GM23338 (cell line): ENCODE results near the gene CARNS1. TPM values are rescaled to one million over a fixed set of nuclear protein-coding genes. Genes with fewer than 3 reads are reported as not detected.

Experiments
- ATAC-seq: fragments of 200-7000 bp; cut with Tn5 transposase; 3 replicates; pipeline ENCODE4 v1.9.1; 2020
- DNase-seq: peaks from one replicate; pipeline ENCODE4 v3.0.0-alpha.2; 2015; ENCODE audit warnings: low spot score
- H2AFZ ChIP-seq: fragments of 200-600 bp; sonication (generic); 2 replicates; pipeline ENCODE4 v1.8.0; 2016; ENCODE audit warnings: antibody characterized with exemption, mild to moderate bottlenecking, moderate library complexity
- H3F3A ChIP-seq: fragments of 200-600 bp; sonication (generic); replicated peaks from 2 replicates; pipeline ENCODE4 v1.8.0; 2017; ENCODE audit warnings: antibody characterized with exemption, mixed run types, low read depth
- H3K27ac ChIP-seq: fragments of 200-600 bp; sonication (generic); 2 replicates; pipeline ENCODE4 v1.6.1; 2016; ENCODE audit warnings: low read depth
- H3K27me3 ChIP-seq: fragments of 200-600 bp; sonication (generic); 2 replicates; pipeline ENCODE4 v1.8.0; 2016; ENCODE audit warnings: mild to moderate bottlenecking, mixed run types, moderate library complexity; ENCODE audit not compliant: insufficient read depth
- H3K36me3 ChIP-seq: fragments of 200-600 bp; sonication (generic); 2 replicates; pipeline ENCODE4 v1.8.0; 2016; ENCODE audit warnings: mild to moderate bottlenecking; ENCODE audit not compliant: insufficient read depth
- H3K4me1 ChIP-seq: fragments of 200-600 bp; sonication (generic); 2 replicates; pipeline ENCODE4 v1.8.0; 2016; ENCODE audit warnings: mild to moderate bottlenecking, moderate library complexity; ENCODE audit not compliant: insufficient read depth
- H3K4me2 ChIP-seq: fragments of 200-600 bp; sonication (generic); 2 replicates; pipeline ENCODE4 v1.7.1; 2017; ENCODE audit warnings: mixed run types
- H3K4me3 ChIP-seq: fragments of 200-600 bp; sonication (generic); 2 replicates; pipeline ENCODE4 v1.6.1; 2016; ENCODE audit warnings: mixed run types
- H3K79me2 ChIP-seq: fragments of 200-600 bp; sonication (generic); replicated peaks from 2 replicates; pipeline ENCODE4 v1.8.0; 2017; ENCODE audit warnings: mild to moderate bottlenecking; ENCODE audit not compliant: insufficient read depth
- H3K9me2 ChIP-seq: fragments of 200-600 bp; sonication (generic); 2 replicates; pipeline ENCODE4 v1.8.0; 2017; ENCODE audit not compliant: insufficient read depth
- H4K20me1 ChIP-seq: fragments of 200-600 bp; sonication (generic); replicated peaks from 2 replicates; pipeline ENCODE4 v1.8.0; 2017; ENCODE audit warnings: mild to moderate bottlenecking; ENCODE audit not compliant: insufficient read depth
- H3K27ac Mint-ChIP-seq: 2 replicates; pipeline ENCODE4 v1.8.0; 2020; ENCODE audit warnings: inconsistent platforms, mild to moderate bottlenecking, moderate library complexity, mixed read lengths
- H3K27me3 Mint-ChIP-seq: 3 replicates; pipeline ENCODE4 v1.8.0; 2022; ENCODE audit warnings: low read depth, mild to moderate bottlenecking, moderate library complexity, mixed read lengths, inconsistent platforms; ENCODE audit not compliant: insufficient read depth, poor library complexity
- H3K36me3 Mint-ChIP-seq: 3 replicates; pipeline ENCODE4 v1.8.0; 2021; ENCODE audit warnings: low read depth, mild to moderate bottlenecking, inconsistent platforms, moderate library complexity, mixed read lengths
- H3K4me1 Mint-ChIP-seq: 3 replicates; pipeline ENCODE4 v1.8.0; 2020; ENCODE audit warnings: mild to moderate bottlenecking, inconsistent platforms, mixed read lengths
- H3K4me3 Mint-ChIP-seq: 3 replicates; pipeline ENCODE4 v1.8.0; 2021; ENCODE audit warnings: moderate library complexity, mild to moderate bottlenecking, inconsistent platforms, mixed read lengths
- H3K9me3 Mint-ChIP-seq: 3 replicates; pipeline ENCODE4 v1.8.0; 2020; ENCODE audit warnings: moderate library complexity, mild to moderate bottlenecking, inconsistent platforms, mixed read lengths
- EZH2 ChIP-seq: fragments of 200-600 bp; sonication (generic); IDR thresholded peaks from one replicate; pipeline ENCODE4 v1.8.0; 2017; ENCODE audit warnings: antibody characterized with exemption, mild to moderate bottlenecking, low read depth; ENCODE audit not compliant: unreplicated experiment
- EZH2phosphoT487 ChIP-seq: fragments of 200-600 bp; sonication (generic); IDR thresholded peaks from one replicate; pipeline ENCODE4 v1.8.1; 2018; ENCODE audit warnings: antibody characterized with exemption; ENCODE audit not compliant: unreplicated experiment
- JUNB ChIP-seq: IDR thresholded peaks from one replicate; pipeline ENCODE4 v1.6.1; 2016; ENCODE audit warnings: antibody characterized with exemption; ENCODE audit not compliant: unreplicated experiment
- POLR2AphosphoS5 ChIP-seq: IDR thresholded peaks from 2 replicates; pipeline ENCODE4 v1.6.1; 2016; ENCODE audit warnings: antibody characterized with exemption, low read depth
- STAT1 ChIP-seq: IDR thresholded peaks from one replicate; pipeline ENCODE4 v1.6.1; 2016; ENCODE audit warnings: antibody characterized with exemption; ENCODE audit not compliant: unreplicated experiment
- ZNF114 ChIP-seq: fragments of 250-450 bp; sonication (Bioruptor Pico); IDR thresholded peaks from 2 replicates; pipeline ENCODE4 v1.5.0; 2020; ENCODE audit warnings: mild to moderate bottlenecking, moderate library complexity
- ZNF331 ChIP-seq: fragments of 250-450 bp; sonication (Bioruptor Pico); IDR thresholded peaks from 2 replicates; pipeline ENCODE4 v1.5.0; 2020; ENCODE audit warnings: low read depth, mild to moderate bottlenecking, moderate library complexity
- polyA plus RNA-seq: library from polyadenylated mRNA; unstranded; fragments of >200 nt; fragmentation: Nextera tagmentation; extraction: Ambion mirVana; gene quantifications from 2 replicates; pipeline ENCODE4 v1.2.1, GENCODE V29; 2016
- total RNA-seq: library from RNA; depleted of rRNA; stranded (reverse); fragments of >200 nt; shearing (Covaris generic); gene quantifications from 2 replicates; pipeline ENCODE4 v1.2.3, GENCODE V29; 2014
- TF ChIP-seq, protein P1 (sequence below): fragments of 250-450 bp; sonication (Bioruptor Pico); IDR thresholded peaks from 2 replicates; pipeline ENCODE4 v1.5.0; 2020; ENCODE audit warnings: mild to moderate bottlenecking, moderate library complexity

The CARNS1 gene
- total and polyA plus RNA-seq, 2 experiments from 2014 or later: 0.52 to 0.76 TPM

DNA sequence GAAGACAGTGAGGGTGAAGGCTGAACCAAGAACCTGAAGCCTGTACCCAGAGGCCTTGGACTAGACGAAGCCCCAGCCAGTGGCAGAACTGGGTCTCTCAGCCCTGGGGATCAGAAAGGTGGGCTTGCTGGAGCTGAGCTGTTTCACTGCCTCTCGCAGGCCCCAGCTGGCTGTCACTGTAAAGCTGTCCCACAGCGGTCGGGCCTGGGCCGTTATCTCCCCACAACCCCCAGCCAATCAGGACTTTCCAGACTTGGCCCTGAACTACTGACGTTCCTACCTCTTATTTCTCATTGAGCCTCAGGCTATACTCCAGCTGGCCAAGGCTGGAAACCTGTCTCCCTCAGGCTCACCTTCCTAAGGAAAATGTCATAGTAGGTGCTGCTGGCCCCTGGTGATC lies 17.9 kb upstream of the CARNS1 start:
- Mint-ChIP-seq H3K27me3 (peaks cover 14% of the 10 kb centered on the region), H3K36me3 (peaks cover 47% of the 10 kb centered on the region), H3K27ac (peak overlapping the region; percentile 56; the same call in 1 of the 2 replicates), H3K4me3 (no peak overlapping the region; the same call in 2 of the 3 replicates), H3K4me1 (peaks cover 33% of the 10 kb centered on the region), H3K9me3 (no peaks in the 10 kb centered on the region)
- Histone ChIP-seq H3K27ac (no peak overlapping the region), H4K20me1 (peaks cover 8% of the 10 kb centered on the region; the same call in 1 of the 2 replicates), H3K27me3 (no peaks in the 10 kb centered on the region), H2AFZ (no peak overlapping the region), H3F3A (0 out of 2 replicates have a peak, but pooled peaks cover 4% of the 10 kb centered on the region), H3K9me2 (no peaks in the 10 kb centered on the region), H3K79me2 (peaks cover 16% of the 10 kb centered on the region), H3K4me2 (peak overlapping the region; percentile 72; the same call in 1 of the 2 replicates), H3K4me3 (no peak overlapping the region), H3K36me3 (no peaks in the 10 kb centered on the region), H3K4me1 (peaks cover 24% of the 10 kb centered on the region)
- ATAC-seq: no peak
- DNase-seq: no peak
- no peak for TF ChIP-seq STAT1
- TF ChIP-seq ZNF331 (CRISPR knock-in tag): no peak
- TF ChIP-seq JUNB: no peak

DNA sequence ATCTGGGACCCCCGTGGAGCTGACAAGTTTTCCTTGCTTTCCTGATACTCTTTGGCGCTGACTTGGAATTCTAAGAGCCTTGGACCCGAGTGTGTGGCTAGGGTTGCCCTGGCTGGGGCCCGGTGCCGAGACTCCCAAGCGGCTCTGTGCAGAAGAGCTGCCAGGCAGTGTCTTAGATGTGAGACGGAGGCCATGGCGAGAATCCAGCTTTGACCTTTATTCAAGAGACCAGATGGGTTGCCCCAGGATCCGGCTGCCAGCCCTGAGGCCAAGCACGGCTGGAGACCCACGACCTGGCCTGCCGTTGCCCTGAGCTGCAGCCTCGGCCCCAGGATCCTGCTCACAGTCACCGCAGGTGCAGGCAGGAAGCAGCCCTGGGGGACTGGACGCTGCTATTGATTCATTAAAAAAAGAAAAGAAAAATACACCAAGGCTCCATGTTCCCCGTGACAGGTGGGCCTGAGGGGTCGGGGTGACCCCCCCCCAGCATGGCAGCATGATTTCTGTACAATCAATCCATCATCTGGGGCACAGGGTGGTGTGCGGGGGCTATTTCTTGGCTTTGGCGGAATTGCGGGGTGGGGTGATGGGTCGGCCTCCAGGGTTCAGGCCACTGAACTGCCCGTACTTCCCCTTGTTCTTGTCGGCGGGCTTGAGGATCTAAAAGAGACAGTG lies 17.4 kb upstream of the CARNS1 start:
- no peak for DNase-seq
- Mint-ChIP-seq H3K36me3 (peaks cover 44% of the 10 kb centered on the region), H3K4me1 (peaks cover 30% of the 10 kb centered on the region), H3K27me3 (peaks cover 14% of the 10 kb centered on the region), H3K9me3 (no peaks in the 10 kb centered on the region), H3K27ac (peak overlapping the region; percentile 56; the same call in 1 of the 2 replicates), H3K4me3 (peak overlapping the region; percentile 9; the same call in 1 of the 3 replicates)
- Histone ChIP-seq H3K36me3 (no peaks in the 10 kb centered on the region), H4K20me1 (peaks cover 8% of the 10 kb centered on the region; the same call in 1 of the 2 replicates), H3K79me2 (peaks cover 16% of the 10 kb centered on the region), H3F3A (0 out of 2 replicates have a peak, but pooled peaks cover 4% of the 10 kb centered on the region), H3K4me1 (peaks cover 24% of the 10 kb centered on the region), H3K27ac (no peak overlapping the region), H3K27me3 (no peaks in the 10 kb centered on the region), H2AFZ (no peak overlapping the region), H3K4me2 (no peak overlapping the region), H3K9me2 (no peaks in the 10 kb centered on the region), H3K4me3 (no peak overlapping the region)
- TF ChIP-seq, protein P1, sequence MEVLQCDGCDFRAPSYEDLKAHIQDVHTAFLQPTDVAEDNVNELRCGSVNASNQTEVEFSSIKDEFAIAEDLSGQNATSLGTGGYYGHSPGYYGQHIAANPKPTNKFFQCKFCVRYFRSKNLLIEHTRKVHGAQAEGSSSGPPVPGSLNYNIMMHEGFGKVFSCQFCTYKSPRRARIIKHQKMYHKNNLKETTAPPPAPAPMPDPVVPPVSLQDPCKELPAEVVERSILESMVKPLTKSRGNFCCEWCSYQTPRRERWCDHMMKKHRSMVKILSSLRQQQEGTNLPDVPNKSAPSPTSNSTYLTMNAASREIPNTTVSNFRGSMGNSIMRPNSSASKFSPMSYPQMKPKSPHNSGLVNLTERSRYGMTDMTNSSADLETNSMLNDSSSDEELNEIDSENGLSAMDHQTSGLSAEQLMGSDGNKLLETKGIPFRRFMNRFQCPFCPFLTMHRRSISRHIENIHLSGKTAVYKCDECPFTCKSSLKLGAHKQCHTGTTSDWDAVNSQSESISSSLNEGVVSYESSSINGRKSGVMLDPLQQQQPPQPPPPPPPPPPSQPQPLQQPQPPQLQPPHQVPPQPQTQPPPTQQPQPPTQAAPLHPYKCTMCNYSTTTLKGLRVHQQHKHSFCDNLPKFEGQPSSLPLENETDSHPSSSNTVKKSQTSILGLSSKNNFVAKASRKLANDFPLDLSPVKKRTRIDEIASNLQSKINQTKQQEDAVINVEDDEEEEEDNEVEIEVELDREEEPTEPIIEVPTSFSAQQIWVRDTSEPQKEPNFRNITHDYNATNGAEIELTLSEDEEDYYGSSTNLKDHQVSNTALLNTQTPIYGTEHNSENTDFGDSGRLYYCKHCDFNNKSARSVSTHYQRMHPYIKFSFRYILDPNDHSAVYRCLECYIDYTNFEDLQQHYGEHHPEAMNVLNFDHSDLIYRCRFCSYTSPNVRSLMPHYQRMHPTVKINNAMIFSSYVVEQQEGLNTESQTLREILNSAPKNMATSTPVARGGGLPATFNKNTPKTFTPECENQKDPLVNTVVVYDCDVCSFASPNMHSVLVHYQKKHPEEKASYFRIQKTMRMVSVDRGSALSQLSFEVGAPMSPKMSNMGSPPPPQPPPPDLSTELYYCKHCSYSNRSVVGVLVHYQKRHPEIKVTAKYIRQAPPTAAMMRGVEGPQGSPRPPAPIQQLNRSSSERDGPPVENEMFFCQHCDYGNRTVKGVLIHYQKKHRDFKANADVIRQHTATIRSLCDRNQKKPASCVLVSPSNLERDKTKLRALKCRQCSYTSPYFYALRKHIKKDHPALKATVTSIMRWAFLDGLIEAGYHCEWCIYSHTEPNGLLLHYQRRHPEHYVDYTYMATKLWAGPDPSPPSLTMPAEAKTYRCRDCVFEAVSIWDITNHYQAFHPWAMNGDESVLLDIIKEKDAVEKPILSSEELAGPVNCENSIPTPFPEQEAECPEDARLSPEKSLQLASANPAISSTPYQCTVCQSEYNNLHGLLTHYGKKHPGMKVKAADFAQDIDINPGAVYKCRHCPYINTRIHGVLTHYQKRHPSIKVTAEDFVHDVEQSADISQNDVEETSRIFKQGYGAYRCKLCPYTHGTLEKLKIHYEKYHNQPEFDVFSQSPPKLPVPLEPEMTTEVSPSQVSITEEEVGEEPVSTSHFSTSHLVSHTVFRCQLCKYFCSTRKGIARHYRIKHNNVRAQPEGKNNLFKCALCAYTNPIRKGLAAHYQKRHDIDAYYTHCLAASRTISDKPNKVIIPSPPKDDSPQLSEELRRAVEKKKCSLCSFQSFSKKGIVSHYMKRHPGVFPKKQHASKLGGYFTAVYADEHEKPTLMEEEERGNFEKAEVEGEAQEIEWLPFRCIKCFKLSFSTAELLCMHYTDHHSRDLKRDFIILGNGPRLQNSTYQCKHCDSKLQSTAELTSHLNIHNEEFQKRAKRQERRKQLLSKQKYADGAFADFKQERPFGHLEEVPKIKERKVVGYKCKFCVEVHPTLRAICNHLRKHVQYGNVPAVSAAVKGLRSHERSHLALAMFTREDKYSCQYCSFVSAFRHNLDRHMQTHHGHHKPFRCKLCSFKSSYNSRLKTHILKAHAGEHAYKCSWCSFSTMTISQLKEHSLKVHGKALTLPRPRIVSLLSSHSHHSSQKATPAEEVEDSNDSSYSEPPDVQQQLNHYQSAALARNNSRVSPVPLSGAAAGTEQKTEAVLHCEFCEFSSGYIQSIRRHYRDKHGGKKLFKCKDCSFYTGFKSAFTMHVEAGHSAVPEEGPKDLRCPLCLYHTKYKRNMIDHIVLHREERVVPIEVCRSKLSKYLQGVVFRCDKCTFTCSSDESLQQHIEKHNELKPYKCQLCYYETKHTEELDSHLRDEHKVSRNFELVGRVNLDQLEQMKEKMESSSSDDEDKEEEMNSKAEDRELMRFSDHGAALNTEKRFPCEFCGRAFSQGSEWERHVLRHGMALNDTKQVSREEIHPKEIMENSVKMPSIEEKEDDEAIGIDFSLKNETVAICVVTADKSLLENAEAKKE (CRISPR knock-in tag): no peak
- TF ChIP-seq POLR2AphosphoS5 (no peak), EZH2phosphoT487 (no peak), JUNB (no peak), EZH2 (no peak), ZNF114 (no peak), ZNF331 (CRISPR knock-in tag) (no peak)
- no peak for ATAC-seq
